Esophagus squamous epithelium (tissue), 5 donors: ENCODE results near the gene ILDR1. TPM values are rescaled to one million over a fixed set of nuclear protein-coding genes. Genes with fewer than 3 reads are reported as not detected.
A peak's percentile ranks its signal among the peaks of the same experiment; 100 is the strongest.

Source experiments
- DNase-seq: peaks from one replicate; lab custom pipeline; 2025; lab: John Stamatoyannopoulos, UW
- H3K27ac ChIP-seq, 4 donors: fragments of 200-600 bp; sonication (generic); one replicate each; pipeline ENCODE4 v1.5.1; 2016 to 2019; ENCODE audit warnings: mild to moderate bottlenecking in 1 of 4
- H3K27me3 ChIP-seq, 4 donors: fragments of 200-600 bp; sonication (generic); 1 replicate in 3 of 4; 2 replicates in 1 of 4; pipeline versions ENCODE4 v1.5.1 to v1.6.0; 2017 to 2021; ENCODE audit warnings: antibody characterized with exemption in 1 of 4
- H3K36me3 ChIP-seq, 3 donors: fragments of 200-600 bp; sonication (generic); one replicate each; pipeline ENCODE4 v1.5.1; 2016 to 2019
- H3K4me1 ChIP-seq, 3 donors: fragments of 200-600 bp; sonication (generic); one replicate each; pipeline ENCODE4 v1.5.1; 2017 to 2019
- H3K4me3 ChIP-seq, 4 donors: fragments of 200-600 bp; sonication (generic); 1 replicate in 3 of 4; 2 replicates in 1 of 4; pipeline ENCODE4 v1.5.1; 2016 to 2019; ENCODE audit warnings: mild to moderate bottlenecking in 2 of 4, moderate library complexity in 1 of 4
- H3K9me3 ChIP-seq, 3 donors: fragments of 200-600 bp; sonication (generic); one replicate each; pipeline ENCODE4 v1.5.1; 2016 to 2019
- CTCF ChIP-seq, 6 experiments: fragments of 450-650 bp in 4 of 6; fragments of 200-600 bp in 2 of 6; sonication (generic) in 2 of 6; IDR thresholded peaks; one replicate each; pipeline ENCODE4 v1.5.1; 2016 to 2019; ENCODE audit warnings: antibody characterized with exemption in 6 of 6, mild to moderate bottlenecking in 4 of 6, moderate library complexity in 4 of 6
- POLR2A ChIP-seq, 4 donors: fragments of 450-650 bp; IDR thresholded peaks; one replicate each; pipeline ENCODE4 v1.6.1; 2017; ENCODE audit warnings: antibody characterized with exemption in 4 of 4, mild to moderate bottlenecking in 4 of 4, moderate library complexity in 3 of 4
- WGBS, 2 donors: methylation state at CpG; one replicate each; pipeline ENCODE4 v1.1.5; 2018; 5-methylcytosine and 5-hydroxymethylcytosine counted together
- intact Hi-C: fragments of 100-400 bp; cut with DNase I; formaldehyde crosslinking; loops from one replicate; pipeline ENCODE4 v1.15.0; 2022
- total RNA-seq, 4 donors: library from RNA; depleted of rRNA; stranded (reverse); fragments of >200 nt; gene quantifications; one replicate each; pipeline ENCODE4 v1.1.0, GENCODE V29; 2016
- donor health status: DM: yes; HTN: yes; CAD: no.

The ILDR1 gene
- total RNA-seq, 4 donors from 2014 or later = 2.3 to 6.0 (median 3.6) TPM

GRCh38 chr3:121988146-121988545, 33.9 kb downstream of the ILDR1 start:
- Histone ChIP-seq H3K4me3 (no peak overlapping the region), H3K9me3 (peaks cover 0 to 8% (median 0%) of the 10 kb centered on the region in 3 donors), H3K27ac (no peak overlapping the region), H3K4me1 (no peaks in the 10 kb centered on the region), H3K27me3 (no peaks in the 10 kb centered on the region), H3K36me3 (peaks cover 0 to 23% (median 2%) of the 10 kb centered on the region in 3 donors)
- 83 to 92% methylated on average over 2 of the region's 2 CpGs for WGBS, 2 donors
- intact Hi-C loops = no loop called here
- no peak for DNase-seq
- TF ChIP-seq CTCF (IDR thresholded peaks at IDR 0.05) (no peak), POLR2A (IDR thresholded peaks at IDR 0.05) (no peak)

GRCh38 chr3:121985846-121986245, 36.2 kb downstream of the ILDR1 start:
- H3K4me1 ChIP-seq = peaks cover 0 to 5% (median 0%) of the 10 kb centered on the region in 3 donors
- no peaks in the 10 kb centered on the region for H3K27me3 ChIP-seq
- H3K4me3 ChIP-seq = no peak overlapping the region
- peaks cover 0 to 7% (median 0%) of the 10 kb centered on the region in 3 donors for H3K36me3 ChIP-seq
- H3K9me3 ChIP-seq = peaks cover 0 to 8% (median 0%) of the 10 kb centered on the region in 3 donors
- no peak overlapping the region for H3K27ac ChIP-seq
- 69 to 80% methylated on average over 2 of the region's 2 CpGs for WGBS, 2 donors
- no peak for TF ChIP-seq CTCF (IDR thresholded peaks at IDR 0.05)
- TF ChIP-seq POLR2A (IDR thresholded peaks at IDR 0.05) = no peak
- intact Hi-C loops = no loop called here
- DNase-seq = no peak

GRCh38 chr3:121981473-121981872, 40.6 kb downstream of the ILDR1 start:
- no peaks in the 10 kb centered on the region for H3K36me3 ChIP-seq
- no peak for TF ChIP-seq CTCF (IDR thresholded peaks at IDR 0.05)
- no peak for TF ChIP-seq POLR2A (IDR thresholded peaks at IDR 0.05)
- no peak overlapping the region for H3K4me3 ChIP-seq
- H3K27me3 ChIP-seq = no peaks in the 10 kb centered on the region
- no peak overlapping the region for H3K27ac ChIP-seq
- no peak for DNase-seq
- peaks cover 0 to 31% (median 17%) of the 10 kb centered on the region in 3 donors for H3K4me1 ChIP-seq
- intact Hi-C loops = no loop called here
- peaks cover 0 to 8% (median 0%) of the 10 kb centered on the region in 3 donors for H3K9me3 ChIP-seq
- 66 to 70% methylated on average over 2 of the region's 2 CpGs for WGBS, 2 donors

- 67 to 77% methylated on average over 5 of the region's 5 CpGs for WGBS, 2 donors
- no peak for TF ChIP-seq POLR2A (IDR thresholded peaks at IDR 0.05)
- no peak for TF ChIP-seq CTCF (IDR thresholded peaks at IDR 0.05)
These were observed 41.6 kb downstream of the ILDR1 start for GRCh38 chr3:121980450-121980796.

GRCh38 chr3:121979734-121980449, 42.2 kb downstream of the ILDR1 start:
- H3K36me3 ChIP-seq = no peaks in the 10 kb centered on the region
- H3K27ac ChIP-seq = peak overlapping the region; percentile 55 to 81 (median 58)
- no peak overlapping the region for H3K4me3 ChIP-seq
- no peaks in the 10 kb centered on the region for H3K27me3 ChIP-seq
- intact Hi-C loops = no loop called here
- TF ChIP-seq CTCF (IDR thresholded peaks at IDR 0.05) = no peak
- TF ChIP-seq POLR2A (IDR thresholded peaks at IDR 0.05) = no peak
- peaks cover 0 to 31% (median 17%) of the 10 kb centered on the region in 3 donors for H3K4me1 ChIP-seq
- H3K9me3 ChIP-seq = peaks cover 0 to 8% (median 0%) of the 10 kb centered on the region in 3 donors
- no peak for DNase-seq

More at GRCh38 chr3:121980450-121980796, 41.6 kb downstream of the ILDR1 start:
- Histone ChIP-seq H3K4me1 (peaks cover 0 to 31% (median 17%) of the 10 kb centered on the region in 3 donors), H3K27me3 (no peaks in the 10 kb centered on the region), H3K9me3 (peaks cover 0 to 8% (median 0%) of the 10 kb centered on the region in 3 donors), H3K4me3 (no peak overlapping the region), H3K27ac (peak overlapping the region in 3 of 4 donors; percentile 55 to 81 (median 57)), H3K36me3 (no peaks in the 10 kb centered on the region)
- intact Hi-C loops = no loop called here
- DNase-seq = no peak
